Lower leg skin (tissue), 3 donors: ENCODE measurements around the gene NME3.

Experiments
- POLR2A ChIP-seq, 2 donors: fragments of 450-650 bp; IDR thresholded peaks; one replicate each; pipeline ENCODE4 v1.6.1; 2016 to 2017; ENCODE audit warnings: antibody characterized with exemption in 2 of 2, mild to moderate bottlenecking in 1 of 2, moderate library complexity in 1 of 2
- TF ChIP-seq, protein P1 (sequence below), 3 donors: fragments of 450-650 bp; IDR thresholded peaks; one replicate each; pipeline ENCODE4 v1.5.1; 2016; ENCODE audit warnings: antibody characterized with exemption in 3 of 3, mild to moderate bottlenecking in 3 of 3, moderate library complexity in 2 of 3

DNA sequence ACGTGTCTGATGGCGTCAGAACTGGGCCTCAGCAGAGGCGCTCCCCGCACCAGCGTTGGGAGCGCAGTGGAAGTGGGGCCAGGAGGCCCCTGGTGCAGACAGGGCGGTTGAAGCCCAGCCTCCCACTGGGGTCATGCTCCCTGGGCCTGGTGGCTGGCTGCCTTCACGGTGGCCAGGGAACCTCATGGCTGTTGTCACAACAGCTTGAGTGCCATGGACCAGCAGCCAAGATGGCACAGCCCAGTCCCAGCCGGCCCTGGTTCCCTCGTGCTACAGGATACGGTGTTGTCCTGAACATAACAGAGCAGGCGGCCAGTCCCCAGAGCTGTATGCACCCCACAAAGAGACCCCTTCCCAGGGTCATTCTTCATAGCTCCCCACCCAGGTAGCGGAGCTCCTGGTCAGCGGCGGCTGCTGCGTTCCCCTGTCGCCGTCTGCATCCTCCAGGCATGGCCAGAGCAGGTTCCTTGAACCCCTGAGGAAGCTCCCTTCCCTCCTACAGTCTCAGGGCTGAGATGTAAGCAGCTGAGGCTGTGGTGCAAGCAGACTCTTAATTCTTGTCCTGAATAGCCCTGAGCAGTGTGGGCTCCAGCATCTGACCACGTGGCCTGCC, 29.7 kb downstream of the NME3 start:
- TF ChIP-seq, protein P1, sequence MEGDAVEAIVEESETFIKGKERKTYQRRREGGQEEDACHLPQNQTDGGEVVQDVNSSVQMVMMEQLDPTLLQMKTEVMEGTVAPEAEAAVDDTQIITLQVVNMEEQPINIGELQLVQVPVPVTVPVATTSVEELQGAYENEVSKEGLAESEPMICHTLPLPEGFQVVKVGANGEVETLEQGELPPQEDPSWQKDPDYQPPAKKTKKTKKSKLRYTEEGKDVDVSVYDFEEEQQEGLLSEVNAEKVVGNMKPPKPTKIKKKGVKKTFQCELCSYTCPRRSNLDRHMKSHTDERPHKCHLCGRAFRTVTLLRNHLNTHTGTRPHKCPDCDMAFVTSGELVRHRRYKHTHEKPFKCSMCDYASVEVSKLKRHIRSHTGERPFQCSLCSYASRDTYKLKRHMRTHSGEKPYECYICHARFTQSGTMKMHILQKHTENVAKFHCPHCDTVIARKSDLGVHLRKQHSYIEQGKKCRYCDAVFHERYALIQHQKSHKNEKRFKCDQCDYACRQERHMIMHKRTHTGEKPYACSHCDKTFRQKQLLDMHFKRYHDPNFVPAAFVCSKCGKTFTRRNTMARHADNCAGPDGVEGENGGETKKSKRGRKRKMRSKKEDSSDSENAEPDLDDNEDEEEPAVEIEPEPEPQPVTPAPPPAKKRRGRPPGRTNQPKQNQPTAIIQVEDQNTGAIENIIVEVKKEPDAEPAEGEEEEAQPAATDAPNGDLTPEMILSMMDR (IDR thresholded peaks at IDR 0.05): no peak
- TF ChIP-seq POLR2A (IDR thresholded peaks at IDR 0.05): no peak
